ENCODE data around the gene USP37.

DNA sequence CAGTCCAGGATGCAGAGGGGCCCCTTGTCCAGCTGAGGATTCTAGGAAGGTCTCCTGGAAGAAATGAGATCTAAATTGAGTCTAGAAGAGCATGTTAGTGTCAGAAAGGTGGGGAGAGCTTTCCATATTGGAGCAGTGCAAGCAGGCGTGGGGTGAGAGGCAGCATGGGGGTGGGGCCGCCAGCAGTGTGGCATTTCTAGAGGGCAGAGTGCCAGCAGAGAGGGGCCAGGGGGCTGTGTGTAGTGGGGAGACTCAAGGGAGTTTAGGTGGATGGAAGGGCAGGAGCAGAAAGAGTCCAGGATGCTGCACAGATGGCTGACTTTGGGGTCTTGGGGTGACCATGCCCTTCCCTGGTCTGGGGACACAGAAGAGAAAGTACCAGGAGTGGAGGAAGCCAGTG, 147.1 kb downstream of the USP37 start:
- TF ChIP-seq, protein P1, sequence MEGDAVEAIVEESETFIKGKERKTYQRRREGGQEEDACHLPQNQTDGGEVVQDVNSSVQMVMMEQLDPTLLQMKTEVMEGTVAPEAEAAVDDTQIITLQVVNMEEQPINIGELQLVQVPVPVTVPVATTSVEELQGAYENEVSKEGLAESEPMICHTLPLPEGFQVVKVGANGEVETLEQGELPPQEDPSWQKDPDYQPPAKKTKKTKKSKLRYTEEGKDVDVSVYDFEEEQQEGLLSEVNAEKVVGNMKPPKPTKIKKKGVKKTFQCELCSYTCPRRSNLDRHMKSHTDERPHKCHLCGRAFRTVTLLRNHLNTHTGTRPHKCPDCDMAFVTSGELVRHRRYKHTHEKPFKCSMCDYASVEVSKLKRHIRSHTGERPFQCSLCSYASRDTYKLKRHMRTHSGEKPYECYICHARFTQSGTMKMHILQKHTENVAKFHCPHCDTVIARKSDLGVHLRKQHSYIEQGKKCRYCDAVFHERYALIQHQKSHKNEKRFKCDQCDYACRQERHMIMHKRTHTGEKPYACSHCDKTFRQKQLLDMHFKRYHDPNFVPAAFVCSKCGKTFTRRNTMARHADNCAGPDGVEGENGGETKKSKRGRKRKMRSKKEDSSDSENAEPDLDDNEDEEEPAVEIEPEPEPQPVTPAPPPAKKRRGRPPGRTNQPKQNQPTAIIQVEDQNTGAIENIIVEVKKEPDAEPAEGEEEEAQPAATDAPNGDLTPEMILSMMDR (IDR thresholded peaks at IDR 0.05; ENCODE audit: low read depth, low read length, poor library complexity, severe bottlenecking): no peak
- TF ChIP-seq EZH2phosphoT487 (IDR thresholded peaks at IDR 0.05; ENCODE audit: borderline replicate concordance, low read length): no peak

All from DOHH2 (cell line).